Osteoblast (primary cell): ENCODE results near the gene CTAG2. TPM values are rescaled to one million over a fixed set of nuclear protein-coding genes. Genes with fewer than 3 reads are reported as not detected.
A peak's percentile ranks its signal among the peaks of the same experiment; 100 is the strongest.

ENCODE experiments used
- DNase-seq: peaks from one replicate; pipeline ENCODE4 v3.0.0; 2011; ENCODE audit warnings: low spot score, mixed read lengths; ENCODE audit not compliant: insufficient read length; ENCODE audit errors: missing footprints
- H2AFZ ChIP-seq: 2 replicates; pipeline ENCODE4 v1.6.0; 2011; ENCODE audit warnings: mild to moderate bottlenecking, low read length
- H3K27ac ChIP-seq: 2 replicates; pipeline ENCODE4 v1.5.1; 2011; ENCODE audit warnings: mild to moderate bottlenecking, low read depth, low read length, moderate library complexity
- H3K27me3 ChIP-seq: 2 replicates; pipeline ENCODE4 v1.6.0; 2012; ENCODE audit warnings: mild to moderate bottlenecking, control low read depth, inconsistent platforms, low read length, moderate library complexity; ENCODE audit not compliant: insufficient read depth
- H3K36me3 ChIP-seq: 2 replicates; pipeline ENCODE4 v1.5.1; 2011; ENCODE audit warnings: mild to moderate bottlenecking, low read length, control low read depth, moderate library complexity; ENCODE audit not compliant: insufficient read depth
- H3K4me1 ChIP-seq: 2 replicates; pipeline ENCODE4 v1.5.1; 2011; ENCODE audit warnings: mild to moderate bottlenecking, low read length, control low read depth, moderate library complexity; ENCODE audit not compliant: insufficient read depth
- H3K4me2 ChIP-seq: 2 replicates; pipeline ENCODE4 v1.6.0; 2011; ENCODE audit warnings: mild to moderate bottlenecking, low read length; ENCODE audit not compliant: insufficient read depth
- H3K4me3 ChIP-seq: fragments of 200-600 bp; sonication (generic); 3 replicates; pipeline ENCODE4 v1.5.1; 2012; ENCODE audit warnings: mild to moderate bottlenecking, low read length, inconsistent platforms; ENCODE audit not compliant: insufficient read depth
- H3K79me2 ChIP-seq: 2 replicates; pipeline ENCODE4 v1.6.0; 2012; ENCODE audit warnings: mild to moderate bottlenecking, low read length, control low read depth, inconsistent platforms; ENCODE audit not compliant: insufficient read depth
- H3K9me3 ChIP-seq: 2 replicates; pipeline ENCODE4 v1.5.1; 2011; ENCODE audit warnings: low read depth, low read length, control low read depth
- H4K20me1 ChIP-seq: 2 replicates; pipeline ENCODE4 v1.6.0; 2012; ENCODE audit warnings: mild to moderate bottlenecking, low read length, control low read depth; ENCODE audit not compliant: insufficient read depth
- total RNA-seq: library from RNA; depleted of rRNA; stranded (reverse); fragments of >200 nt; gene quantifications from 2 replicates; pipeline ENCODE4 v1.2.3, GENCODE V29; 2012
- TF ChIP-seq, protein P1 (sequence below): IDR thresholded peaks from 2 replicates; pipeline ENCODE4 v1.5.1; 2011; ENCODE audit warnings: mild to moderate bottlenecking, low read depth, low read length, moderate library complexity; ENCODE audit errors: extremely low read depth

CTAG2 gene
- total RNA-seq, 1 donor = 13.8 TPM

DNA sequence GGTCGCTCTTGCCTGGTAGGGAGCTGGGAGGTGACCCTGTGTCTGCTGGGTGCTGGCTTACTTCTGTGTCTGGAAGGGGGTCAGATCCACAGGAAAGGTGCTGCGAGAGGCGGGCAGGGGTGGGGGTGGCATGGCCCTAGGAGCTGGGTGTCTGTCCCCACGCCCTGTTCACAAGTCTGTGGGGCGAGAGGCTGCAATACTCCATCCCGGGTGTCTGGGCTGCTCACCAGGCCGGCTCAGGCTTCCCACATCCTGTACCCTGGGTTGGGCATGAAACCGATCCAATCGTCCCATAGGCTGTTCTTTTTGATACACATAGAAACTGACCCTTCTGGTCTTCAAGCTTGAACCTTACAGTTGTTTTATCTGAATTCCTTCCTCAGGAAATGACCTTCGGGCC is 993 bp upstream of the CTAG2 start:
- no peaks in the 10 kb centered on the region for H4K20me1 ChIP-seq
- H3K79me2 ChIP-seq = no peaks in the 10 kb centered on the region
- no peak overlapping the region for H3K4me3 ChIP-seq
- H3K27ac ChIP-seq = no peak overlapping the region
- H3K4me1 ChIP-seq = no peaks in the 10 kb centered on the region
- no peaks in the 10 kb centered on the region for H3K27me3 ChIP-seq
- TF ChIP-seq, protein P1, sequence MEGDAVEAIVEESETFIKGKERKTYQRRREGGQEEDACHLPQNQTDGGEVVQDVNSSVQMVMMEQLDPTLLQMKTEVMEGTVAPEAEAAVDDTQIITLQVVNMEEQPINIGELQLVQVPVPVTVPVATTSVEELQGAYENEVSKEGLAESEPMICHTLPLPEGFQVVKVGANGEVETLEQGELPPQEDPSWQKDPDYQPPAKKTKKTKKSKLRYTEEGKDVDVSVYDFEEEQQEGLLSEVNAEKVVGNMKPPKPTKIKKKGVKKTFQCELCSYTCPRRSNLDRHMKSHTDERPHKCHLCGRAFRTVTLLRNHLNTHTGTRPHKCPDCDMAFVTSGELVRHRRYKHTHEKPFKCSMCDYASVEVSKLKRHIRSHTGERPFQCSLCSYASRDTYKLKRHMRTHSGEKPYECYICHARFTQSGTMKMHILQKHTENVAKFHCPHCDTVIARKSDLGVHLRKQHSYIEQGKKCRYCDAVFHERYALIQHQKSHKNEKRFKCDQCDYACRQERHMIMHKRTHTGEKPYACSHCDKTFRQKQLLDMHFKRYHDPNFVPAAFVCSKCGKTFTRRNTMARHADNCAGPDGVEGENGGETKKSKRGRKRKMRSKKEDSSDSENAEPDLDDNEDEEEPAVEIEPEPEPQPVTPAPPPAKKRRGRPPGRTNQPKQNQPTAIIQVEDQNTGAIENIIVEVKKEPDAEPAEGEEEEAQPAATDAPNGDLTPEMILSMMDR = no peak
- H3K4me2 ChIP-seq = no peak overlapping the region
- H3K9me3 ChIP-seq = no peaks in the 10 kb centered on the region
- DNase-seq = peak; percentile 81
- H2AFZ ChIP-seq = no peak overlapping the region
- no peaks in the 10 kb centered on the region for H3K36me3 ChIP-seq

DNA sequence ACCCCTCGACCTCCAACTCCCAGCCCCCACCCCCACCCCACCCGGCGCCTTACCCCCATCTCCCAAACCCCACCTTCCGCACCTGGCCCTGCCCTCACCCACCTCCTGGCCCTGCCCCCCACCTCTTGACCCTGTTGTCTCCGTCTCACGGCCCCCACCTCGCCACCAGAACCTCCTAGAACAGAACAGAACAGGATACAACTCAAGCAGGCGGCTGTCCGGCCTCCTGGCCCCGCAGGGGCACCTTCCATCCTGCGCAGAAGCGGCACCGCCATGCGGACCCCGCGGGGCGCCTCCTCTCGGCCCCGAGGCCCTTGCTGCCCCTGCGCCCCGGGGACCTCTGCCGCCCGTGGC is 354 bp downstream of the CTAG2 start:
- TF ChIP-seq, protein P1 = no peak
- H3K4me3 ChIP-seq = no peak overlapping the region
- no peak overlapping the region for H2AFZ ChIP-seq
- no peaks in the 10 kb centered on the region for H3K27me3 ChIP-seq
- no peaks in the 10 kb centered on the region for H4K20me1 ChIP-seq
- H3K79me2 ChIP-seq = no peaks in the 10 kb centered on the region
- no peak overlapping the region for H3K4me2 ChIP-seq
- no peaks in the 10 kb centered on the region for H3K36me3 ChIP-seq
- H3K4me1 ChIP-seq = no peaks in the 10 kb centered on the region
- DNase-seq = no peak
- H3K9me3 ChIP-seq = no peaks in the 10 kb centered on the region
- no peak overlapping the region for H3K27ac ChIP-seq

DNA sequence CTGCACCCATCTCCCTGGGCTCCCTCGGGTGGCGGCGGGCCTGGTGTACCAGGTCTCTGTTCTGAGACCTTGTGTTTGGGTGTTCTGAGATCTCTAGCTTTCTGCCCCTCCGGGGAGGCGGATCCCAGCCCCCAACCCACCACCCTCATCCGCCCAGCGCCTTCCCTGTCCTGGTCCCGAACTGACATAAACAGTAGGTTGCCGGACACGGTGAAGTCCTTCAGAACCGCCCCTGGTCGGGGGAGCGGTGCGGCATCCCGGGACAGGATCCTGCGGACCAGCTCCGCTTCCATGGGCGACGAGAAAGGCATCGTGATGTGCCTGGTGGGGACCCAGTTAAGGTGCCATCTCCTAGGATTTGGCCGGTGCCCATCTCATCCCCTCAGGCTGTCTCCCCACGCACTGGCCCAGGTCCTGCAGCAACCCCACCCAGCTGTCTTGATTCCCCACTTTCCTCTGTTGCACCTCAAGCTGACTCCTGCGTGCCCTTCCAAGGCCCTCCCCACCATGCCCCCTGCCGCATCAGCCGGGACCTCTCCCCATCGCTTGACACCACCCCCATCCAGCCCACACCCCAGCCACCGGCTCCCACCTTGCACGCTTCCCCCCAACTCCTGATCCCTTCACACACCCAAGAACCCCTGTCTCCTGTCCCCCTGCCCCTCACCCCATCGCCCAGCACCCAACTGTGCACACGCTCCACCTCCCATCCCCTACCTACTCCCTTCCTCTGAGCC is 900 bp downstream of the CTAG2 start:
- no peak overlapping the region for H2AFZ ChIP-seq
- no peaks in the 10 kb centered on the region for H4K20me1 ChIP-seq
- H3K9me3 ChIP-seq = no peaks in the 10 kb centered on the region
- TF ChIP-seq, protein P1 = no peak
- H3K4me3 ChIP-seq = no peak overlapping the region
- H3K4me1 ChIP-seq = no peaks in the 10 kb centered on the region
- no peak overlapping the region for H3K27ac ChIP-seq
- no peaks in the 10 kb centered on the region for H3K36me3 ChIP-seq
- no peaks in the 10 kb centered on the region for H3K27me3 ChIP-seq
- peak; percentile 77 for DNase-seq
- no peaks in the 10 kb centered on the region for H3K79me2 ChIP-seq
- H3K4me2 ChIP-seq = no peak overlapping the region

DNA sequence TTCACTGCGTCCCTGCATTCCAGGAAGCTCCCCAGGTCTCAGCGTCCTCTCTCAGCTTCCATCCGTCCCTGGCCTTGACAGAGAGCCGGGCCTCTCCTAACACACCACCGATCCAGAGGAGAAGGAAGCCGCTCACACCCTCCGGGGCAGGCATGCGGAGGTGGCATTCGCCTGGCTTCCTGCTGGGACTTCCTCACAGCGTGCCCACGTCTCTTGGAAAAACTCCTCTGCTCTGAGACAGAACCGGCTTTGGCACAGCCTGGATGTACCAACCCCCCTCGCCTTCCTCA is 3.2 kb downstream of the CTAG2 start:
- H3K9me3 ChIP-seq = no peaks in the 10 kb centered on the region

More for the DNA sequence above, 3.2 kb downstream of the CTAG2 start:
- Histone ChIP-seq H3K4me1 (no peaks in the 10 kb centered on the region), H3K4me3 (no peak overlapping the region), H3K79me2 (no peaks in the 10 kb centered on the region), H4K20me1 (no peaks in the 10 kb centered on the region), H3K36me3 (no peaks in the 10 kb centered on the region), H3K27ac (no peak overlapping the region), H2AFZ (no peak overlapping the region), H3K27me3 (no peaks in the 10 kb centered on the region), H3K4me2 (no peak overlapping the region)
- TF ChIP-seq, protein P1 = no peak
- no peak for DNase-seq
